ENCODE data around the gene ZNF296. TPM values are rescaled to one million over a fixed set of nuclear protein-coding genes. Genes with fewer than 3 reads are reported as not detected.

The ZNF296 gene
- total and polyA plus RNA-seq, 2 of the 13 experiments (the other 11 are each of a cell fraction or from before 2014, with no cell fraction given), result 0.26 to 0.62 TPM

DNA sequence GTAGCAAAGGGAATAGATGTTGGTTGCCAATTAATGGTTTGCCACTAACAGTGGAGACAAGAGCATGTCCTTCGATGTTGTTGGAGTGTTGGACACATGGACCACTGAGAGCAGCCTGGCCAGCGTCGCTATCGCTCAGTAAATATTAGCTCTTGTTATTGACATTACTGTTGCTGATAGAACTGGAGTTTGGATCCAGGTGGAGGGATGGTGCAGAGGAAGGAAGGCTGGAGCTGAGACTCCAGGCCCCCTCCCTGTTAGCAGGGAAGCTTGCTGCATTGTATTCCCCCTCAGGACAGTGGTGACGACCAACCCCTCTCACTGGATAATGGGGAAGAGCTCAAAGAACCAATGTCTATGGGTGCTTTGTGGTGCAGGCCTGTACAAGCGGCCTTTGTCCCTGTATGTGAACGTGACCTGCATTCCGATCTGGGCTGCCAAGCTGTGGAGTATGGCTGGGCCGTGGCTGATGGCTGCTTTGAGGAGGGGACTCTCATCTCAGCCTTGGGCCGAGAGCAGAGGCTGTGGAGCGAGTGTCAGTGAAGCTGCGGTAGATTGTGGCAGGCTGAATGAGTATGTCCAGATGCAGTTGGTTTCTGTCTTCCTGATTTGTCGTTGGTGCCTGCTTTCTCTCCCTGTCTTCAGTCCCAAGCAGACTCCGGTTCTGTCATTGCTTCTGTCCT lies 30.5 kb downstream of the ZNF296 start (continued):
- TF ChIP-seq SCMH1 (CRISPR knock-in tag; IDR thresholded peaks at IDR 0.05; ENCODE audit: borderline replicate concordance) (no peak), NPAS2 (CRISPR knock-in tag; IDR thresholded peaks at IDR 0.05; ENCODE audit: borderline replicate concordance) (no peak), ZNF546 (CRISPR knock-in tag; conservative IDR thresholded peaks at IDR 0.05) (no peak), ZNF614 (CRISPR knock-in tag; IDR thresholded peaks at IDR 0.05; ENCODE audit: borderline replicate concordance) (peak; percentile 86), YEATS2 (CRISPR knock-in tag; IDR thresholded peaks at IDR 0.05; ENCODE audit: borderline replicate concordance) (peak; percentile 83), SRY (CRISPR knock-in tag; IDR thresholded peaks at IDR 0.05) (0 out of 2 replicates have a peak, but pooled peaks have one; percentile 41), RFXANK (CRISPR knock-in tag; IDR thresholded peaks at IDR 0.05) (0 out of 2 replicates have a peak, but pooled peaks have one; percentile 47), PRPF4 (IDR thresholded peaks at IDR 0.05; ENCODE audit: low read depth, low read length, poor library complexity, severe bottlenecking) (no peak), ZBTB38 (CRISPR knock-in tag; IDR thresholded peaks at IDR 0.05) (no peak), TBX2 (CRISPR knock-in tag; IDR thresholded peaks at IDR 0.05; ENCODE audit: borderline replicate concordance) (peak; percentile 91), CREM (IDR thresholded peaks at IDR 0.05) (peak; percentile 79; the same call in 1 of the 2 replicates), CREM (CRISPR knock-in tag; IDR thresholded peaks at IDR 0.05) (no peak), ZNF343 (CRISPR knock-in tag; IDR thresholded peaks at IDR 0.05) (peak; percentile 72; the same call in 1 of the 2 replicates), SRF (IDR thresholded peaks at IDR 0.05; ENCODE audit: low read depth, low read length) (0 out of 2 replicates have a peak, but pooled peaks have one; percentile 8), FOXK2 (IDR thresholded peaks at IDR 0.05) (peak; percentile 89), FIP1L1 (IDR thresholded peaks at IDR 0.05; ENCODE audit: borderline replicate concordance, insufficient read depth, low read depth, low read length) (no peak), NR2C2 (CRISPR knock-in tag; IDR thresholded peaks at IDR 0.05; ENCODE audit: borderline replicate concordance) (peak; percentile 63), PHF8 (CRISPR knock-in tag; IDR thresholded peaks at IDR 0.05) (peak; percentile 49), NRL (CRISPR knock-in tag; IDR thresholded peaks at IDR 0.05; ENCODE audit: borderline replicate concordance) (peak; percentile 13; the same call in 1 of the 2 replicates)
- TF ChIP-seq, protein P1, sequence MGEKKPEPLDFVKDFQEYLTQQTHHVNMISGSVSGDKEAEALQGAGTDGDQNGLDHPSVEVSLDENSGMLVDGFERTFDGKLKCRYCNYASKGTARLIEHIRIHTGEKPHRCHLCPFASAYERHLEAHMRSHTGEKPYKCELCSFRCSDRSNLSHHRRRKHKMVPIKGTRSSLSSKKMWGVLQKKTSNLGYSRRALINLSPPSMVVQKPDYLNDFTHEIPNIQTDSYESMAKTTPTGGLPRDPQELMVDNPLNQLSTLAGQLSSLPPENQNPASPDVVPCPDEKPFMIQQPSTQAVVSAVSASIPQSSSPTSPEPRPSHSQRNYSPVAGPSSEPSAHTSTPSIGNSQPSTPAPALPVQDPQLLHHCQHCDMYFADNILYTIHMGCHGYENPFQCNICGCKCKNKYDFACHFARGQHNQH (CRISPR knock-in tag; IDR thresholded peaks at IDR 0.05), result peak; percentile 91
- TF ChIP-seq, protein P2, sequence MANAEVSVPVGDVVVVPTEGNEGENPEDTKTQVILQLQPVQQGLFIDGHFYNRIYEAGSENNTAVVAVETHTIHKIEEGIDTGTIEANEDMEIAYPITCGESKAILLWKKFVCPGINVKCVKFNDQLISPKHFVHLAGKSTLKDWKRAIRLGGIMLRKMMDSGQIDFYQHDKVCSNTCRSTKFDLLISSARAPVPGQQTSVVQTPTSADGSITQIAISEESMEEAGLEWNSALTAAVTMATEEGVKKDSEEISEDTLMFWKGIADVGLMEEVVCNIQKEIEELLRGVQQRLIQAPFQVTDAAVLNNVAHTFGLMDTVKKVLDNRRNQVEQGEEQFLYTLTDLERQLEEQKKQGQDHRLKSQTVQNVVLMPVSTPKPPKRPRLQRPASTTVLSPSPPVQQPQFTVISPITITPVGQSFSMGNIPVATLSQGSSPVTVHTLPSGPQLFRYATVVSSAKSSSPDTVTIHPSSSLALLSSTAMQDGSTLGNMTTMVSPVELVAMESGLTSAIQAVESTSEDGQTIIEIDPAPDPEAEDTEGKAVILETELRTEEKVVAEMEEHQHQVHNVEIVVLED (CRISPR knock-in tag; IDR thresholded peaks at IDR 0.05; ENCODE audit: borderline replicate concordance), result peak; percentile 54; the same call in 1 of the 2 replicates
- TF ChIP-seq, protein P3, sequence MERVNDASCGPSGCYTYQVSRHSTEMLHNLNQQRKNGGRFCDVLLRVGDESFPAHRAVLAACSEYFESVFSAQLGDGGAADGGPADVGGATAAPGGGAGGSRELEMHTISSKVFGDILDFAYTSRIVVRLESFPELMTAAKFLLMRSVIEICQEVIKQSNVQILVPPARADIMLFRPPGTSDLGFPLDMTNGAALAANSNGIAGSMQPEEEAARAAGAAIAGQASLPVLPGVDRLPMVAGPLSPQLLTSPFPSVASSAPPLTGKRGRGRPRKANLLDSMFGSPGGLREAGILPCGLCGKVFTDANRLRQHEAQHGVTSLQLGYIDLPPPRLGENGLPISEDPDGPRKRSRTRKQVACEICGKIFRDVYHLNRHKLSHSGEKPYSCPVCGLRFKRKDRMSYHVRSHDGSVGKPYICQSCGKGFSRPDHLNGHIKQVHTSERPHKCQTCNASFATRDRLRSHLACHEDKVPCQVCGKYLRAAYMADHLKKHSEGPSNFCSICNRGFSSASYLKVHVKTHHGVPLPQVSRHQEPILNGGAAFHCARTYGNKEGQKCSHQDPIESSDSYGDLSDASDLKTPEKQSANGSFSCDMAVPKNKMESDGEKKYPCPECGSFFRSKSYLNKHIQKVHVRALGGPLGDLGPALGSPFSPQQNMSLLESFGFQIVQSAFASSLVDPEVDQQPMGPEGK (CRISPR knock-in tag; IDR thresholded peaks at IDR 0.05), result peak; percentile 91
- TF ChIP-seq, protein P4, sequence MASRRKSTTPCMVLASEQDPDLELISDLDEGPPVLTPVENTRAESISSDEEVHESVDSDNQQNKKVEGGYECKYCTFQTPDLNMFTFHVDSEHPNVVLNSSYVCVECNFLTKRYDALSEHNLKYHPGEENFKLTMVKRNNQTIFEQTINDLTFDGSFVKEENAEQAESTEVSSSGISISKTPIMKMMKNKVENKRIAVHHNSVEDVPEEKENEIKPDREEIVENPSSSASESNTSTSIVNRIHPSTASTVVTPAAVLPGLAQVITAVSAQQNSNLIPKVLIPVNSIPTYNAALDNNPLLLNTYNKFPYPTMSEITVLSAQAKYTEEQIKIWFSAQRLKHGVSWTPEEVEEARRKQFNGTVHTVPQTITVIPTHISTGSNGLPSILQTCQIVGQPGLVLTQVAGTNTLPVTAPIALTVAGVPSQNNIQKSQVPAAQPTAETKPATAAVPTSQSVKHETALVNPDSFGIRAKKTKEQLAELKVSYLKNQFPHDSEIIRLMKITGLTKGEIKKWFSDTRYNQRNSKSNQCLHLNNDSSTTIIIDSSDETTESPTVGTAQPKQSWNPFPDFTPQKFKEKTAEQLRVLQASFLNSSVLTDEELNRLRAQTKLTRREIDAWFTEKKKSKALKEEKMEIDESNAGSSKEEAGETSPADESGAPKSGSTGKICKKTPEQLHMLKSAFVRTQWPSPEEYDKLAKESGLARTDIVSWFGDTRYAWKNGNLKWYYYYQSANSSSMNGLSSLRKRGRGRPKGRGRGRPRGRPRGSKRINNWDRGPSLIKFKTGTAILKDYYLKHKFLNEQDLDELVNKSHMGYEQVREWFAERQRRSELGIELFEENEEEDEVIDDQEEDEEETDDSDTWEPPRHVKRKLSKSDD (CRISPR knock-in tag; IDR thresholded peaks at IDR 0.05; ENCODE audit: low read depth), result peak; percentile 72; the same call in 1 of the 2 replicates
